WTC11 (cell line): ENCODE data around the gene RPGR. TPM values are rescaled to one million over a fixed set of nuclear protein-coding genes. Genes with fewer than 3 reads are reported as not detected.

Source experiments
- ATAC-seq: fragments of 200-7000 bp; cut with Tn5 transposase; 2 replicates; pipeline ENCODE4 v1.10.0; 2021; ENCODE audit warnings: mild to moderate bottlenecking, moderate library complexity
- CTCF ChIA-PET: fragments of 300-600 bp; sonication (Branson Sonifier 250); formaldehyde crosslinking; loops from one replicate; lab custom pipeline; 2021; ENCODE audit warnings: antibody characterized with exemption; lab: Charles Lee
- POLR2A ChIA-PET: fragments of 350-600 bp; sonication (Branson Sonifier 250); formaldehyde crosslinking; loops from one replicate; lab custom pipeline; 2021; ENCODE audit warnings: antibody characterized with exemption; lab: Charles Lee
- DNase-seq: peaks from one replicate; pipeline ENCODE4 v3.0.0; 2021; ENCODE audit warnings: low spot score
- H3K27ac Mint-ChIP-seq: 2 replicates; pipeline ENCODE4 v1.8.0; 2021; ENCODE audit warnings: mixed read lengths
- H3K27me3 Mint-ChIP-seq: 2 replicates; pipeline ENCODE4 v1.8.0; 2021; ENCODE audit warnings: low read depth, mild to moderate bottlenecking, moderate library complexity, mixed read lengths
- H3K36me3 Mint-ChIP-seq: 2 replicates; pipeline ENCODE4 v1.8.0; 2021; ENCODE audit warnings: mixed read lengths
- H3K4me1 Mint-ChIP-seq: 2 replicates; pipeline ENCODE4 v1.8.0; 2022; ENCODE audit warnings: mixed read lengths
- H3K4me3 Mint-ChIP-seq: 2 replicates; pipeline ENCODE4 v1.8.0; 2021; ENCODE audit warnings: mild to moderate bottlenecking, moderate library complexity, mixed read lengths
- H3K9me3 Mint-ChIP-seq: 2 replicates; pipeline ENCODE4 v1.8.0; 2021; ENCODE audit warnings: mixed read lengths
- ATF1 ChIP-seq: sonication (generic); formaldehyde crosslinking; IDR thresholded peaks from 2 replicates; pipeline ENCODE4 v1.8.1; 2023; ENCODE audit warnings: mild to moderate bottlenecking, moderate library complexity, missing genetic modification reagents
- ATF2 ChIP-seq: sonication (generic); formaldehyde crosslinking; IDR thresholded peaks from 2 replicates; pipeline ENCODE4 v1.8.1; 2022; ENCODE audit warnings: low read depth, missing genetic modification reagents, borderline replicate concordance
- CTCF ChIP-seq: fragments of 200-600 bp; IDR thresholded peaks from 2 replicates; pipeline ENCODE4 v1.8.0; 2022; ENCODE audit warnings: antibody characterized with exemption
- ELF4 ChIP-seq: sonication (generic); formaldehyde crosslinking; IDR thresholded peaks from 2 replicates; pipeline ENCODE4 v1.8.1; 2022; ENCODE audit warnings: low read depth, mild to moderate bottlenecking, moderate library complexity, missing genetic modification reagents
- FOXJ3 ChIP-seq: sonication (generic); formaldehyde crosslinking; IDR thresholded peaks from 2 replicates; pipeline ENCODE4 v1.9.0; 2021; ENCODE audit warnings: missing genetic modification reagents, mild to moderate bottlenecking, borderline replicate concordance
- GTF2I ChIP-seq: fragments of 250-450 bp; sonication (Bioruptor Pico); conservative IDR thresholded peaks from 2 replicates; pipeline ENCODE4 v1.4.0; 2021; ENCODE audit warnings: mild to moderate bottlenecking
- HMGA2 ChIP-seq: fragments of 250-450 bp; sonication (Bioruptor Pico); IDR thresholded peaks from 2 replicates; pipeline ENCODE4 v1.4.0; 2021; ENCODE audit warnings: mild to moderate bottlenecking, moderate library complexity
- HMGXB4 ChIP-seq: sonication (generic); formaldehyde crosslinking; IDR thresholded peaks from 2 replicates; pipeline ENCODE4 v1.8.1; 2023; ENCODE audit warnings: mild to moderate bottlenecking, moderate library complexity, missing genetic modification reagents
- JAZF1 ChIP-seq: fragments of 250-450 bp; sonication (Bioruptor Pico); IDR thresholded peaks from 2 replicates; pipeline ENCODE4 v1.9.0; 2021; ENCODE audit warnings: moderate library complexity, mild to moderate bottlenecking, inconsistent platforms
- MAX ChIP-seq: sonication (generic); formaldehyde crosslinking; IDR thresholded peaks from 2 replicates; pipeline ENCODE4 v1.8.0; 2022; ENCODE audit warnings: mild to moderate bottlenecking, missing genetic modification reagents
- MLX ChIP-seq: sonication (generic); formaldehyde crosslinking; IDR thresholded peaks from 2 replicates; pipeline ENCODE4 v1.8.1; 2023; ENCODE audit warnings: mild to moderate bottlenecking, missing genetic modification reagents, moderate library complexity
- MYBL2 ChIP-seq: sonication (generic); formaldehyde crosslinking; IDR thresholded peaks from 2 replicates; pipeline ENCODE4 v1.8.1; 2023; ENCODE audit warnings: mild to moderate bottlenecking, moderate library complexity, missing genetic modification reagents
- NFYB ChIP-seq: sonication (generic); formaldehyde crosslinking; conservative IDR thresholded peaks from 2 replicates; pipeline ENCODE4 v1.8.0; 2022; ENCODE audit warnings: low read depth, missing genetic modification reagents
- OVOL2 ChIP-seq: fragments of 250-450 bp; sonication (Bioruptor Pico); IDR thresholded peaks from 2 replicates; pipeline ENCODE4 v1.9.0; 2021; ENCODE audit warnings: mild to moderate bottlenecking, borderline replicate concordance
- PREB ChIP-seq: sonication (generic); formaldehyde crosslinking; IDR thresholded peaks from 2 replicates; pipeline ENCODE4 v1.8.1; 2022; ENCODE audit warnings: mild to moderate bottlenecking, missing genetic modification reagents, moderate library complexity, borderline replicate concordance
- PRRX2 ChIP-seq: fragments of 250-450 bp; sonication (Bioruptor Pico); IDR thresholded peaks from 2 replicates; pipeline ENCODE4 v1.8.0; 2021; ENCODE audit warnings: mild to moderate bottlenecking
- RELA ChIP-seq: sonication (generic); formaldehyde crosslinking; IDR thresholded peaks from 2 replicates; pipeline ENCODE4 v1.8.1; 2022; ENCODE audit warnings: missing genetic modification reagents, mild to moderate bottlenecking, borderline replicate concordance
- RORB ChIP-seq: fragments of 250-450 bp; sonication (Bioruptor Pico); IDR thresholded peaks from 2 replicates; pipeline ENCODE4 v1.9.0; 2021; ENCODE audit warnings: mild to moderate bottlenecking
- SP1 ChIP-seq: sonication (generic); formaldehyde crosslinking; conservative IDR thresholded peaks from 2 replicates; pipeline ENCODE4 v1.8.1; 2022; ENCODE audit warnings: missing genetic modification reagents
- ZBTB43 ChIP-seq: sonication (generic); formaldehyde crosslinking; IDR thresholded peaks from 2 replicates; pipeline ENCODE4 v1.8.1; 2023; ENCODE audit warnings: mild to moderate bottlenecking, missing genetic modification reagents
- ZMAT4 ChIP-seq: fragments of 250-450 bp; sonication (Bioruptor Pico); IDR thresholded peaks from 2 replicates; pipeline ENCODE4 v1.9.0; 2021; ENCODE audit warnings: mild to moderate bottlenecking
- ZNF121 ChIP-seq: sonication (generic); formaldehyde crosslinking; IDR thresholded peaks from 2 replicates; pipeline ENCODE4 v1.8.0; 2023; ENCODE audit warnings: missing genetic modification reagents
- ZNF317 ChIP-seq: sonication (generic); formaldehyde crosslinking; IDR thresholded peaks from 2 replicates; pipeline ENCODE4 v1.8.1; 2023; ENCODE audit warnings: low read depth, mild to moderate bottlenecking, moderate library complexity, missing genetic modification reagents, borderline replicate concordance
- ZNF423 ChIP-seq: fragments of 250-450 bp; sonication (Bioruptor Pico); IDR thresholded peaks from 2 replicates; pipeline ENCODE4 v2.1.2; 2022; ENCODE audit warnings: mild to moderate bottlenecking, moderate library complexity
- total RNA-seq: library from RNA; stranded (reverse); gene quantifications from 3 replicates; pipeline ENCODE4 v1.2.3, GENCODE V29; 2021

Gene RPGR
- total RNA-seq, 1 experiment from 2014 or later, result 10.7 TPM

GRCh38 chrX:38315186-38315585 lies 12.1 kb downstream of the RPGR start:
- Mint-ChIP-seq H3K4me1 (peaks cover 9% of the 10 kb centered on the region), H3K4me3 (no peak overlapping the region)

GRCh38 chrX:38313190-38313589 lies 14.1 kb downstream of the RPGR start:
- CTCF ChIA-PET, result no interaction called here
- no peak overlapping the region for H3K4me3 Mint-ChIP-seq
- no peaks in the 10 kb centered on the region for H3K36me3 Mint-ChIP-seq
- H3K27ac Mint-ChIP-seq, result no peak overlapping the region
- DNase-seq (no peak), ATAC-seq (no peak)
- H3K9me3 Mint-ChIP-seq, result no peaks in the 10 kb centered on the region
- H3K27me3 Mint-ChIP-seq, result no peaks in the 10 kb centered on the region
- POLR2A ChIA-PET, result no interaction called here
- no peaks in the 10 kb centered on the region for H3K4me1 Mint-ChIP-seq
- TF ChIP-seq ATF2 (CRISPR knock-in tag) (no peak), ELF4 (CRISPR knock-in tag) (no peak), GTF2I (no peak), RELA (CRISPR knock-in tag) (no peak), NFYB (no peak), FOXJ3 (CRISPR knock-in tag) (no peak), HMGA2 (CRISPR knock-in tag) (no peak), SP1 (CRISPR knock-in tag) (no peak), JAZF1 (CRISPR knock-in tag) (no peak), OVOL2 (CRISPR knock-in tag) (no peak), CTCF (no peak), ZNF121 (CRISPR knock-in tag) (no peak), MLX (CRISPR knock-in tag) (no peak), ATF1 (no peak), PREB (no peak)

More at GRCh38 chrX:38315186-38315585, 12.1 kb downstream of the RPGR start:
- DNase-seq, result no peak
- H3K27me3 Mint-ChIP-seq, result no peaks in the 10 kb centered on the region
- TF ChIP-seq PRRX2 (CRISPR knock-in tag) (no peak), ZNF317 (CRISPR knock-in tag) (no peak), ZMAT4 (CRISPR knock-in tag) (no peak), JAZF1 (CRISPR knock-in tag) (no peak), ZBTB43 (CRISPR knock-in tag) (no peak), ZNF423 (CRISPR knock-in tag) (no peak), MYBL2 (CRISPR knock-in tag) (no peak), FOXJ3 (CRISPR knock-in tag) (no peak), HMGXB4 (CRISPR knock-in tag) (no peak), RORB (no peak), MAX (CRISPR knock-in tag) (no peak), ZNF121 (CRISPR knock-in tag) (no peak)
- ChIA-PET POLR2A (no interaction called here), CTCF (no interaction called here)
- ATAC-seq, result no peak
- no peak overlapping the region for H3K27ac Mint-ChIP-seq
- H3K36me3 Mint-ChIP-seq, result no peaks in the 10 kb centered on the region
- no peaks in the 10 kb centered on the region for H3K9me3 Mint-ChIP-seq
